ENCODE data around the gene GAS2L3. TPM values are rescaled to one million over a fixed set of nuclear protein-coding genes. Genes with fewer than 3 reads are reported as not detected.

Gene GAS2L3
- total RNA-seq, 1 experiment from 2014 or later = 27.2 TPM

DNA sequence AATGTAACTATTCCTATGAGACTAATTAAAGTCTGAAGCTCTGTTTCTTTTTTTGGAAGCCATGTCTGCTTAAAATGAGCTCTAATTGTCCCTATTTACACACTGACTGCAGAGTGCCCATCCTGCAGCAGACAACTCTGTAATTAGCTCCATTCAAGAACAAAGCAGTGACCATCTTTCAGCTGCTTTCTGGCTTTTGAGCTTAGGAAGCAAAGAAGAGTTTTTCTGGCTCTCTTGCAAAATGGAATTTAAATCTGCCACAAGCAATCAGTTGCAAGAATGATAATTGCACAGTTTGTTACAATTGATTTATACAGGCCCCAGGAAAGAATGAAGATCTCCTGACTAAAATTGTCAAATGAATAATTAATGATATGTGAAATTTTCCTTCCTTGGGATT is 83.4 kb downstream of the GAS2L3 start:
- no TSS peak for BruUV-seq (replicated peaks)
- Histone ChIP-seq H3K36me3 (ENCODE audit: control insufficient read depth, insufficient read depth, low read length) (no peaks in the 10 kb centered on the region), H3K9me3 (0 out of 2 replicates have a peak, but pooled peaks cover 2% of the 10 kb centered on the region), H3K4me1 (no peaks in the 10 kb centered on the region), H3K4me3 (ENCODE audit: low read depth, low read length) (no peak overlapping the region), H3K27me3 (replicated peaks; ENCODE audit: control insufficient read depth, insufficient read depth, low read length) (no peaks in the 10 kb centered on the region)
- ChIA-PET CTCF (no interaction called here), POLR2A (no interaction called here)
- H3K27ac Mint-ChIP-seq (ENCODE audit: unreplicated experiment) = no peak overlapping the region
- H3K4me1 Mint-ChIP-seq (ENCODE audit: low read depth, unreplicated experiment) = no peaks in the 10 kb centered on the region
- intact Hi-C loops (cut with micrococcal nuclease; ENCODE audit: unreplicated experiment) = no loop called here
- no peaks in the 10 kb centered on the region for H3K36me3 Mint-ChIP-seq (ENCODE audit: insufficient read depth, unreplicated experiment)
- no peak for DNase-seq
- no peak for TF ChIP-seq CTCF (IDR thresholded peaks at IDR 0.05; ENCODE audit: insufficient read depth in 1 of 2, low read depth in 1 of 2, low read length in 1 of 2, severe bottlenecking in 1 of 2, unreplicated experiment in 1 of 2)
- H3K4me3 Mint-ChIP-seq (ENCODE audit: unreplicated experiment) = no peak overlapping the region
- H3K27me3 Mint-ChIP-seq (ENCODE audit: insufficient read depth, unreplicated experiment) = peaks cover 4% of the 10 kb centered on the region
- H3K9me3 Mint-ChIP-seq (ENCODE audit: unreplicated experiment) = no peaks in the 10 kb centered on the region

DNA sequence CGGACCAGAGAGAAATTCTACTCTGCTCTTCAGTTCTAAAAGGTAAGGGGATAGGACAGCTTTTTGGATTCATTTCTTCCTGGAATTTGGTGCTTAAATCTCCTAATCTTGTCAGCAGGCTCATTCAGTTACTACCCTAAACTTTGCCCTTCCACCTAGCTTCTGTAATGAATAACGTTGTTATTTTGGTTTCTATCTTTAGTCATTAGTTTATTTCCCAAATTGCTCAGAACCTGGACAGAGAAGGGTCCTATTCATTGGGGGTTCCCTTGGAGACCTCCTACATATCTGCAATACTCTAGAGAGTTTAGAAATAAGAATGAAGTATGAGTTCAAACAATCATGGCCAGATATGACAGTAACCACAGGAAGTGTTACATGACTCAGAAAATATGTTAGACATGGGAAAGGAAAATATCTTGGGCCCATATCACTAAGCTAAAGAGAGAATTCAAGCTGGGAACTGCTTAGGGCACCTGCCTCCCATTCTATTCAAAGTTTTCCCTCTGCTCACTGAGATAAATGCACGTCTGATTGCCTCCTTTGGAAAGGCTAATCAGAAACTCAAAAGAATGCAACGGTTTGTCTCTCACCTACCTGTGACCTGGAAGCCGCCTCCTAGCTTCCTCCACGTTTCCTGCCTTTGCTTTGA is 87.9 kb downstream of the GAS2L3 start:
- Histone ChIP-seq H3K27me3 (replicated peaks; ENCODE audit: control insufficient read depth, insufficient read depth, low read length) (no peaks in the 10 kb centered on the region), H3K4me1 (no peaks in the 10 kb centered on the region), H3K4me3 (ENCODE audit: low read depth, low read length) (no peak overlapping the region), H3K36me3 (ENCODE audit: control insufficient read depth, insufficient read depth, low read length) (no peaks in the 10 kb centered on the region), H3K9me3 (no peaks in the 10 kb centered on the region)
- intact Hi-C loops (cut with micrococcal nuclease; ENCODE audit: unreplicated experiment) = no loop called here
- ChIA-PET CTCF (no interaction called here), POLR2A (no interaction called here)
- no TSS peak for BruUV-seq (replicated peaks)
- Mint-ChIP-seq H3K4me1 (ENCODE audit: low read depth, unreplicated experiment) (no peaks in the 10 kb centered on the region), H3K9me3 (ENCODE audit: unreplicated experiment) (no peaks in the 10 kb centered on the region), H3K27ac (ENCODE audit: unreplicated experiment) (no peak overlapping the region), H3K4me3 (ENCODE audit: unreplicated experiment) (no peak overlapping the region), H3K27me3 (ENCODE audit: insufficient read depth, unreplicated experiment) (peaks cover 6% of the 10 kb centered on the region), H3K36me3 (ENCODE audit: insufficient read depth, unreplicated experiment) (no peaks in the 10 kb centered on the region)
- no peak for TF ChIP-seq CTCF (IDR thresholded peaks at IDR 0.05; ENCODE audit: insufficient read depth in 1 of 2, low read depth in 1 of 2, low read length in 1 of 2, severe bottlenecking in 1 of 2, unreplicated experiment in 1 of 2)
- DNase-seq = no peak

GRCh38 chr12:100666588-100666987 is 93.1 kb downstream of the GAS2L3 start:
- H3K4me1 ChIP-seq = no peaks in the 10 kb centered on the region
- H3K4me3 Mint-ChIP-seq (ENCODE audit: unreplicated experiment) = no peak overlapping the region
- no peaks in the 10 kb centered on the region for H3K36me3 Mint-ChIP-seq (ENCODE audit: insufficient read depth, unreplicated experiment)
- ChIA-PET POLR2A (no interaction called here), CTCF (no interaction called here)
- no TSS peak for BruUV-seq (replicated peaks)
- H3K27me3 ChIP-seq (replicated peaks; ENCODE audit: control insufficient read depth, insufficient read depth, low read length) = no peaks in the 10 kb centered on the region
- H3K27ac Mint-ChIP-seq (ENCODE audit: unreplicated experiment) = no peak overlapping the region
- no peak for DNase-seq
- no peaks in the 10 kb centered on the region for H3K4me1 Mint-ChIP-seq (ENCODE audit: low read depth, unreplicated experiment)
- no peak for TF ChIP-seq CTCF (IDR thresholded peaks at IDR 0.05; ENCODE audit: insufficient read depth in 1 of 2, low read depth in 1 of 2, low read length in 1 of 2, severe bottlenecking in 1 of 2, unreplicated experiment in 1 of 2)
- peaks cover 7% of the 10 kb centered on the region for H3K27me3 Mint-ChIP-seq (ENCODE audit: insufficient read depth, unreplicated experiment)
- no peak overlapping the region for H3K4me3 ChIP-seq (ENCODE audit: low read depth, low read length)
- H3K9me3 ChIP-seq = no peaks in the 10 kb centered on the region
- intact Hi-C loops (cut with micrococcal nuclease; ENCODE audit: unreplicated experiment) = no loop called here
- H3K36me3 ChIP-seq (ENCODE audit: control insufficient read depth, insufficient read depth, low read length) = no peaks in the 10 kb centered on the region
- no peaks in the 10 kb centered on the region for H3K9me3 Mint-ChIP-seq (ENCODE audit: unreplicated experiment)
